SK-N-MC (cell line): ENCODE results near the gene CLDN19.

Experiments used
- EZH2 ChIP-seq: fragments of 200-600 bp; sonication (generic); IDR thresholded peaks from one replicate; pipeline ENCODE4 v1.6.1; 2017; ENCODE audit warnings: antibody characterized with exemption
- FOXP2 ChIP-seq: optimal IDR thresholded peaks from 2 replicates; pipeline ENCODE3; 2011; ENCODE audit warnings: mild to moderate bottlenecking, moderate library complexity; ENCODE audit not compliant: insufficient read depth; ENCODE audit errors: extremely low read length, control extremely low read depth
- POLR2AphosphoS5 ChIP-seq: IDR thresholded peaks from 2 replicates; pipeline ENCODE4 v1.6.1; 2012; ENCODE audit warnings: mild to moderate bottlenecking, low read depth, low read length, borderline replicate concordance

DNA sequence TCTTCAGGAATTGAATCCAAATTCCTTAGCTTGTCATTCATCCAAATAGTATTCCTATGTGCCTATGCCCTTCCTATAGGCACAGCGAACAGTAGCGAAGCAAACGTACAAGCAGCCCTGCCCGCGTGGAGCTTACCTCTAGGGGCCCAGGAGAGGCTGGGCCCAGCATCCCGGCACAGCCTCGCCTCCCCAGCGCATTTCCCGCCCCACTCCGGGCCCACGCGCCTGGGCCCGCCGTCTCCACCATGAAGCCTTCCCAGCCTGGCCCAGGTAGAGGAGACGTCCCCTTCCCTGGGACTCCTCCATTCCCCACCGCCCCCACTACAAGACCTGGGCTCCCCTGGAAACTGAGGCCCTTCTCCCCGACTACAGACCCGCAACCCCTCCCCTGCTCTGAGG is 44.5 kb upstream of the CLDN19 start:
- TF ChIP-seq POLR2AphosphoS5 (no peak), EZH2 (no peak), FOXP2 (no peak)
